Measurements from ENCODE around the gene ATP2B3. TPM values are rescaled to one million over a fixed set of nuclear protein-coding genes. Genes with fewer than 3 reads are reported as not detected.
A peak's percentile ranks its signal among the peaks of the same experiment; 100 is the strongest.

Gene ATP2B3
- total and polyA plus RNA-seq, 2 donors (not counting 3 experiments of a cell fraction or from before 2014, with no cell fraction given), result 0.01 to 0.07 TPM

DNA sequence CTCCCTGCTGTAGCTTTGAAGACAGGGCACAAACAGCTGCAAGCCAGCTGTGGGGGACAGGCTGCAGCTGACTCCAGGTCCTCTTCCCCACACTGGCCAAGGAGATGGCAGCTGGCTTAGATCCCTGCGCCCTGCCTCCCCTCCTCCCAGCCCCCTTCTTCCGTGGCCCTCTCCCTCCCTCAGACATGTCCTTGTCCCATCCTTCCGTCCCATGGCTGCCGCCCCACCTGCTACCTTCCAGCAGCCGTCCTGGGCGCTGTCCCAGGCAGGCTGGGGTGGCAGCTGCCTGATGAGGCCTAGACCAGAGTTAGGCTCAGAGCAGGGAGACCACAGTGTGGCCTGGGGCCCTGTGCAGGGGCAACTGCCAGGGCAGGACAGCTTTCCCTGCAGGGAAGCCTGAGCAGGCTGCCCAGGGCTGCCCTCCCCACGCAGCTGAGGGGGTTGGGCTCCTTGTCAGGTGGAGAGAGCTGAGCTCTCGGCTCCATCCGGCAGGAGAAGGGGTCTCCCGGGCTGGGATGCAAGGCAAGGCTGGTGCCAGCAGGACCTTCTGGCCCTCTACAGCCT is 26.0 kb upstream of the ATP2B3 start:
- DNase-seq (ENCODE audit: low read depth, low spot score), result no peak

DNA sequence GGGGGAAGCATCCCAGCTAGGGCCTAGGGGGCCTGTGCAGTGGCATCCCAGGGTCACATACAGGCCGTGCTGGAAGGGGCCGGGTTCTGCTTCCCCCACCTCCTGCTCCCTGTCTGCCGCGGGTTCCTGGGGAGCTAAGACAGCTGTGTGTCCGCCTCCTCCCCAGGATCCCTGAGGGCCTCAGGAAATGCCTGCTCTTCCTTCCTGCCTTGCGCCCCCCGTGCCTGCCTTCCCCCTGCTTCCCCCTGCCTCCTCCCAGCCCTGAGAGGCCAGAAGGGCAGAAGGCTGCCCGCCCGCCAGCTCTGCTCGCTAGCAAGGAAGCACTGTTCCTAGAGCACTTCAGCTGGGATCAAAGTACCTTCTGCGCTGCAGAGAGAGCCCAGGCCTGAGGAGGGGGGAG is 25.5 kb upstream of the ATP2B3 start:
- Histone ChIP-seq H3K79me2 (ENCODE audit: control insufficient read depth, insufficient read depth, low read length) (peaks cover 13% of the 10 kb centered on the region), H4K20me1 (replicated peaks; ENCODE audit: control insufficient read depth, extremely low read depth, insufficient read depth, low read length) (no peaks in the 10 kb centered on the region), H3K4me1 (ENCODE audit: control insufficient read depth, extremely low read depth, insufficient read depth, low read length) (peaks cover 55% of the 10 kb centered on the region), H3K4me2 (ENCODE audit: insufficient read depth, low read length) (peak overlapping the region; percentile 2), H3K9ac (replicated peaks; ENCODE audit: extremely low read depth, insufficient read depth, low read length) (no peak overlapping the region), H3K9me3 (replicated peaks; ENCODE audit: control insufficient read depth, insufficient read depth, low read length) (no peaks in the 10 kb centered on the region), H3K4me3 (replicated peaks in 1 of 3; ENCODE audit: insufficient read depth in 1 of 3, low read depth in 1 of 3, low read length in 3 of 3) (no peak overlapping the region), H3K27me3 (ENCODE audit: control insufficient read depth in 2 of 2, insufficient read depth in 2 of 2, low read length in 2 of 2) (no peaks in the 10 kb centered on the region), H3K27ac (ENCODE audit: insufficient read depth, low read depth, low read length) (peak overlapping the region; percentile 43), H2AFZ (ENCODE audit: low read depth, low read length) (no peak overlapping the region), H3K9me1 (replicated peaks; ENCODE audit: control insufficient read depth, extremely low read depth, insufficient read depth, low read length) (no peaks in the 10 kb centered on the region), H3K36me3 (ENCODE audit: control insufficient read depth in 2 of 2, extremely low read depth in 1 of 2, insufficient read depth in 2 of 2, low read length in 2 of 2) (no peaks in the 10 kb centered on the region)
- ChIA-PET POLR2A (interaction anchor here (0.7 to 1.7 kb wide), 3 partner anchors 15 to 20 kb away, joined by 4 to 12 read pairs (median 7); no protein-coding TSS in a partner anchor), CTCF (interaction anchor here (1.4 to 9.4 kb wide), 3 partner anchors 15 to 31 kb away, joined by 7 to 189 read pairs (median 13); partner anchors contain the start of gene HAUS7)
- FAIRE-seq (peak; percentile 87), DNase-seq (ENCODE audit: low read depth, low spot score) (no peak)
- BruUV-seq (replicated peaks), result no TSS peak
- dilution Hi-C loops (cut with MboI; ENCODE audit: extremely low pct_ligation_motif_present, low sequenced_read_pairs) (no loop called here), intact Hi-C loops (cut with micrococcal nuclease) (no loop called here)
- TF ChIP-seq, protein P1, sequence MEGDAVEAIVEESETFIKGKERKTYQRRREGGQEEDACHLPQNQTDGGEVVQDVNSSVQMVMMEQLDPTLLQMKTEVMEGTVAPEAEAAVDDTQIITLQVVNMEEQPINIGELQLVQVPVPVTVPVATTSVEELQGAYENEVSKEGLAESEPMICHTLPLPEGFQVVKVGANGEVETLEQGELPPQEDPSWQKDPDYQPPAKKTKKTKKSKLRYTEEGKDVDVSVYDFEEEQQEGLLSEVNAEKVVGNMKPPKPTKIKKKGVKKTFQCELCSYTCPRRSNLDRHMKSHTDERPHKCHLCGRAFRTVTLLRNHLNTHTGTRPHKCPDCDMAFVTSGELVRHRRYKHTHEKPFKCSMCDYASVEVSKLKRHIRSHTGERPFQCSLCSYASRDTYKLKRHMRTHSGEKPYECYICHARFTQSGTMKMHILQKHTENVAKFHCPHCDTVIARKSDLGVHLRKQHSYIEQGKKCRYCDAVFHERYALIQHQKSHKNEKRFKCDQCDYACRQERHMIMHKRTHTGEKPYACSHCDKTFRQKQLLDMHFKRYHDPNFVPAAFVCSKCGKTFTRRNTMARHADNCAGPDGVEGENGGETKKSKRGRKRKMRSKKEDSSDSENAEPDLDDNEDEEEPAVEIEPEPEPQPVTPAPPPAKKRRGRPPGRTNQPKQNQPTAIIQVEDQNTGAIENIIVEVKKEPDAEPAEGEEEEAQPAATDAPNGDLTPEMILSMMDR (IDR thresholded peaks at IDR 0.05; ENCODE audit: extremely low read depth in 1 of 2, insufficient read depth in 1 of 2, low read depth in 1 of 2, low read length in 2 of 2), result no peak
- TF ChIP-seq MYC (IDR thresholded peaks at IDR 0.05; ENCODE audit: low read depth, low read length), result no peak
- TF ChIP-seq GATA2 (IDR thresholded peaks at IDR 0.05; ENCODE audit: insufficient read depth, insufficient read length, low read depth, low read length), result no peak
- TF ChIP-seq JUN (IDR thresholded peaks at IDR 0.05; ENCODE audit: borderline replicate concordance, insufficient read depth, insufficient read length, low read depth), result no peak
- TF ChIP-seq, protein P2, sequence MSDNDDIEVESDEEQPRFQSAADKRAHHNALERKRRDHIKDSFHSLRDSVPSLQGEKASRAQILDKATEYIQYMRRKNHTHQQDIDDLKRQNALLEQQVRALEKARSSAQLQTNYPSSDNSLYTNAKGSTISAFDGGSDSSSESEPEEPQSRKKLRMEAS (IDR thresholded peaks at IDR 0.05; ENCODE audit: insufficient read depth, insufficient read length), result no peak
- no peak for TF ChIP-seq POLR2AphosphoS5 (IDR thresholded peaks at IDR 0.05; ENCODE audit: insufficient read depth, low read depth, low read length)
- TF ChIP-seq POLR2A (IDR thresholded peaks at IDR 0.05; ENCODE audit: low read depth, low read length), result no peak
- no peak for TF ChIP-seq FOS (IDR thresholded peaks at IDR 0.05; ENCODE audit: borderline replicate concordance, insufficient read depth, low read length)
- no peak for TF ChIP-seq EZH2 (IDR thresholded peaks at IDR 0.05; ENCODE audit: borderline replicate concordance, low read depth, low read length, severe bottlenecking)

More for the DNA sequence above, 26.0 kb upstream of the ATP2B3 start:
- CTCF ChIA-PET, result interaction anchor here (1.4 to 9.4 kb wide), 3 partner anchors 15 to 31 kb away, joined by 7 to 189 read pairs (median 13); partner anchors contain the start of gene HAUS7
- POLR2A ChIA-PET, result interaction anchor here (0.7 to 1.7 kb wide), 3 partner anchors 15 to 19 kb away, joined by 4 to 12 read pairs (median 7); no protein-coding TSS in a partner anchor
- H2AFZ ChIP-seq (ENCODE audit: low read depth, low read length), result no peak overlapping the region
- intact Hi-C loops (cut with micrococcal nuclease) (no loop called here), dilution Hi-C loops (cut with MboI; ENCODE audit: extremely low pct_ligation_motif_present, low sequenced_read_pairs) (no loop called here)
- FAIRE-seq, result no peak
- no peaks in the 10 kb centered on the region for H3K9me1 ChIP-seq (replicated peaks; ENCODE audit: control insufficient read depth, extremely low read depth, insufficient read depth, low read length)
- peaks cover 57% of the 10 kb centered on the region for H3K4me1 ChIP-seq (ENCODE audit: control insufficient read depth, extremely low read depth, insufficient read depth, low read length)
- H3K4me2 ChIP-seq (ENCODE audit: insufficient read depth, low read length), result peak overlapping the region; percentile 2
- BruUV-seq (replicated peaks), result no TSS peak
- TF ChIP-seq MYC (IDR thresholded peaks at IDR 0.05; ENCODE audit: low read depth, low read length) (no peak), EZH2 (IDR thresholded peaks at IDR 0.05; ENCODE audit: borderline replicate concordance, low read depth, low read length, severe bottlenecking) (no peak), POLR2A (IDR thresholded peaks at IDR 0.05; ENCODE audit: low read depth, low read length) (no peak), JUN (IDR thresholded peaks at IDR 0.05; ENCODE audit: borderline replicate concordance, insufficient read depth, insufficient read length, low read depth) (no peak)
- H4K20me1 ChIP-seq (replicated peaks; ENCODE audit: control insufficient read depth, extremely low read depth, insufficient read depth, low read length), result no peaks in the 10 kb centered on the region
- H3K79me2 ChIP-seq (ENCODE audit: control insufficient read depth, insufficient read depth, low read length), result peaks cover 13% of the 10 kb centered on the region
- H3K4me3 ChIP-seq (replicated peaks in 1 of 3; ENCODE audit: insufficient read depth in 1 of 3, low read depth in 1 of 3, low read length in 3 of 3), result no peak overlapping the region
- no peaks in the 10 kb centered on the region for H3K9me3 ChIP-seq (replicated peaks; ENCODE audit: control insufficient read depth, insufficient read depth, low read length)
- no peaks in the 10 kb centered on the region for H3K36me3 ChIP-seq (ENCODE audit: control insufficient read depth in 2 of 2, extremely low read depth in 1 of 2, insufficient read depth in 2 of 2, low read length in 2 of 2)
- H3K27ac ChIP-seq (ENCODE audit: insufficient read depth, low read depth, low read length), result peak overlapping the region; percentile 43
- no peaks in the 10 kb centered on the region for H3K27me3 ChIP-seq (ENCODE audit: control insufficient read depth in 2 of 2, insufficient read depth in 2 of 2, low read length in 2 of 2)
- H3K9ac ChIP-seq (replicated peaks; ENCODE audit: extremely low read depth, insufficient read depth, low read length), result no peak overlapping the region
